RKO (cell line): ENCODE results near the gene NAA40.

Source experiments
- DNase-seq: peaks from one replicate; pipeline ENCODE4 v3.0.0-alpha.2; 2016; ENCODE audit warnings: low spot score

The NAA40 gene

GRCh38 chr11:63986932-63987513 is 48.2 kb downstream of the NAA40 start:
- DNase-seq, result no peak

GRCh38 chr11:63991558-63991957 is 52.8 kb downstream of the NAA40 start:
- no peak for DNase-seq

GRCh38 chr11:63993100-63993499 is 54.3 kb downstream of the NAA40 start:
- no peak for DNase-seq

- no peak for DNase-seq
These were observed 55.2 kb downstream of the NAA40 start for GRCh38 chr11:63993993-63994392.

GRCh38 chr11:63996512-63996911 is 57.7 kb downstream of the NAA40 start:
- no peak for DNase-seq

GRCh38 chr11:63997104-63997700 is 58.4 kb downstream of the NAA40 start:
- no peak for DNase-seq

- DNase-seq, result no peak
These were observed 59.1 kb downstream of the NAA40 start for GRCh38 chr11:63997801-63998337.

- DNase-seq, result no peak
These were observed 60.0 kb downstream of the NAA40 start for GRCh38 chr11:63998558-63999348.

- no peak for DNase-seq
These were observed 60.7 kb downstream of the NAA40 start for GRCh38 chr11:63999349-64000025.

- DNase-seq, result no peak
These were observed 61.4 kb downstream of the NAA40 start for GRCh38 chr11:64000026-64000739.

GRCh38 chr11:64000740-64001483 is 62.1 kb downstream of the NAA40 start:
- DNase-seq, result no peak

- no peak for DNase-seq
These were observed 63.0 kb downstream of the NAA40 start for GRCh38 chr11:64001484-64002420.

GRCh38 chr11:64003807-64004589 is 65.2 kb downstream of the NAA40 start:
- no peak for DNase-seq

- DNase-seq, result no peak
These were observed 65.8 kb downstream of the NAA40 start for GRCh38 chr11:64004590-64004984.

GRCh38 chr11:64005691-64006090 is 66.9 kb downstream of the NAA40 start:
- DNase-seq, result no peak

GRCh38 chr11:64006398-64006797 is 67.6 kb downstream of the NAA40 start:
- no peak for DNase-seq
